ENCODE data around the gene VEGFB.

The VEGFB gene

GRCh38 chr11:64258356-64258755, 24.0 kb downstream of the VEGFB start:
- H3K4me3 ChIP-seq (ENCODE audit: low read depth, low read length) = no peak overlapping the region
- TF ChIP-seq CTCF (IDR thresholded peaks at IDR 0.05; ENCODE audit: borderline replicate concordance, insufficient read depth, low read depth, low read length) = no peak

GRCh38 chr11:64258946-64259532, 24.7 kb downstream of the VEGFB start:
- TF ChIP-seq CTCF (IDR thresholded peaks at IDR 0.05; ENCODE audit: borderline replicate concordance, insufficient read depth, low read depth, low read length) = no peak
- H3K4me3 ChIP-seq (ENCODE audit: low read depth, low read length) = no peak overlapping the region

GRCh38 chr11:64259533-64260067, 25.2 kb downstream of the VEGFB start:
- no peak overlapping the region for H3K4me3 ChIP-seq (ENCODE audit: low read depth, low read length)
- no peak for TF ChIP-seq CTCF (IDR thresholded peaks at IDR 0.05; ENCODE audit: borderline replicate concordance, insufficient read depth, low read depth, low read length)

GRCh38 chr11:64260147-64260708, 25.8 kb downstream of the VEGFB start:
- no peak for TF ChIP-seq CTCF (IDR thresholded peaks at IDR 0.05; ENCODE audit: borderline replicate concordance, insufficient read depth, low read depth, low read length)
- H3K4me3 ChIP-seq (ENCODE audit: low read depth, low read length) = no peak overlapping the region

- TF ChIP-seq CTCF (IDR thresholded peaks at IDR 0.05; ENCODE audit: borderline replicate concordance, insufficient read depth, low read depth, low read length) = no peak
- no peak overlapping the region for H3K4me3 ChIP-seq (ENCODE audit: low read depth, low read length)
Measured at GRCh38 chr11:64261556-64262080, 27.2 kb downstream of the VEGFB start.

- no peak for TF ChIP-seq CTCF (IDR thresholded peaks at IDR 0.05; ENCODE audit: borderline replicate concordance, insufficient read depth, low read depth, low read length)
- no peak overlapping the region for H3K4me3 ChIP-seq (ENCODE audit: low read depth, low read length)
Measured at GRCh38 chr11:64262271-64263002, 28.1 kb downstream of the VEGFB start.
